ENCODE results near the gene ANKAR.
"Not testable (repeated sequence)": the region's sequence is repeated elsewhere in the genome, so short reads cannot be mapped to it uniquely, and the experiment has no call there.

ANKAR gene

DNA sequence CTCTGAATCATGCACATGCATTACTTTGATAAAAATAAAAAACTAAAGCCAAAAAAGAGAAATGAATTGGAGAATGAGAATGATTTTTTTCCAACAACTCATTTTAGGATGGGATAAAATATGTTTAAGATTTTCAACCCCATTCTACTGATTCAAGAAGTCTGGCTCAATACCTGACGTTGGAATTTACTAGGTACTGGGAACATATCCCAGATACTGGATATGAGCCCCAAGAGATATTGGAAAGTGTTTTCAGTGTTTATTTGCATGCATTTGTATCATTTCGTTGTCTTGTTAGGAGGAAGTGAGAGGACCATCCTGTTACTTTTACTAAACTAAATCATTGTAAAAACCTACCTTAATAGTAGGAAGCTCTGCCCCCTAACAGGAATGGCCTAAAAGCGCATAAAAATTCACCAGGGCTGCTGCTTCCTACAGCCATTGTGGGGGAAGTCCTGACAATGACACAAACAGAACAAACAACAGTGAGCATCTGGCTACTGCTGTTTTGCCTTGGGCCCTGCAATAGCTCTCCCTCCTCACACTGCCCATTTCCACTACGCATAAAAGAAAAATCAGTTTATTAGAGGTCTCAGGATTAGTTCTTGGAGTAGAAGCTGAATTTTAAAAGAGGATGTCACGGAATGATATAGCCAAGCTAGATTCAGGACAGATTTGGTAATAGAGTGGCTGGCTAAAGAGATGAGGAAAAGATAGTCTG is 35.2 kb downstream of the ANKAR start:
- in situ Hi-C loops (cut with HindIII; ENCODE audit: low sequenced_read_pairs): no loop called here

DNA sequence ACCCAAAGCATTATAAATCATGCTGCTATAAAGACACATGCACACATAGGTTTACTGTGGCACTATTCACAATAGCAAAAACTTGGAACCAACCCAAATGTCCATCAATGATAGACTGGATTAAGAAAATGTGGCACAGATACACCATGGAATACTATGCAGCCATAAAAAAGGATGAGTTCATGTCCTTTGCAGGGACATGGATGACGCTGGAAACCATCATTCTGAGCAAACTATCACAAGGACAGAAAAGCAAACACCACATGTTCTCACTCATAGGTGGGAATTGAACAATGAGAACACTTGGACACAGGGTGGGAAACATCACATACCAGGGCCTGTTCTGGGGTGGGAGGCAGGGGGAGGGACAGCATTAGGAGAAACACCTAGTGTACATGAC is 43.1 kb downstream of the ANKAR start:
- in situ Hi-C loops (cut with HindIII; ENCODE audit: low sequenced_read_pairs): not testable (repeated sequence)

- in situ Hi-C loops (cut with HindIII; ENCODE audit: low sequenced_read_pairs): no loop called here
Measured at GRCh38 chr2:189719571-189719970, 45.1 kb downstream of the ANKAR start.

GRCh38 chr2:189723192-189723591 is 48.7 kb downstream of the ANKAR start:
- in situ Hi-C loops (cut with HindIII; ENCODE audit: low sequenced_read_pairs): no loop called here

Measured in DLD1 (cell line).